ENCODE measurements around the gene CNTN1.

Gene CNTN1

GRCh38 chr12:40770781-40771180, 78.5 kb downstream of the CNTN1 start:
- TF ChIP-seq ZNF274 (IDR thresholded peaks at IDR 0.05; ENCODE audit: low read depth, low read length): no peak
- H3K4me3 ChIP-seq (ENCODE audit: low read length): no peak overlapping the region

DNA sequence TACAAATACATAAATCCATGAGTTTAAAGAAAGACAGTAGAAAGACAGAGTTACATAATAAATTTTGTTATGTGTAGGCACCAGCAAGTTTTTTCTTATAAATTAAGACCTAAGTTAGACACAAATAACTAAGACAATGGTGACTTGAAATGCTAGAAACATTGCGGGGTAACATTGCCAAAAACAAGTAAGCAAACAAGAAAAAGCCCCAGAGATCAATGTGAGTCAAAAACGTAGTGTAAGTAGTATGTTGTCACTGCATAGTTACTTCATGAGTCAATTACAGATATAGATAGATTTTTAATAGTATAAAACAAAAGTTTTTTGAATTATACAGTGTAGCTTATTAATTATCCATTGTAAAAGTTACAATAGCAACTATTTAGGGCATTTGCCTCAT, 83.4 kb downstream of the CNTN1 start:
- no peak for TF ChIP-seq ZNF274 (IDR thresholded peaks at IDR 0.05; ENCODE audit: low read depth, low read length)
- H3K4me3 ChIP-seq (ENCODE audit: low read length): no peak overlapping the region

GRCh38 chr12:40784102-40784501, 91.9 kb downstream of the CNTN1 start:
- no peak for TF ChIP-seq ZNF274 (IDR thresholded peaks at IDR 0.05; ENCODE audit: low read depth, low read length)
- no peak overlapping the region for H3K4me3 ChIP-seq (ENCODE audit: low read length)

DNA sequence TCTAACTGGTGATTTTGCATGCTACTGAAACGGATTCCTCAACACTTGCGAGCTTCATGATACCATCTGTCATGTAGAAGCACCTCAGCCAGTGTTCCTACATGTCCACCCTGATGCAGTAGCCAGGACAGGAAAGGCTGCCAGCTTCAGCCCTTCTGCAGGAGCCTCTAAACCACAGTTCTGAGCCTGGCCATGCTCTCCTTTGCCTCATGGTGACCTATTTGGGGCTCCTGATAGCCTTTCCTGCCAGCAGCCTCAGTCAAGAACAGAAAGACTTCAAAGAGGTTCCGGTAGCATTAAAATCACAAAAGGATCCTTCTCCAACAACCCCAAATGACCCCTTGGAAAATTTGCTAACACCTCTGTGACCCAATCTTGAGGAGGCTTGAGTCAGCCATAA, 96.0 kb downstream of the CNTN1 start:
- no peak overlapping the region for H3K4me3 ChIP-seq (ENCODE audit: low read length)
- TF ChIP-seq ZNF274 (IDR thresholded peaks at IDR 0.05; ENCODE audit: low read depth, low read length): no peak

GRCh38 chr12:40792792-40793386, 100.7 kb downstream of the CNTN1 start:
- H3K4me3 ChIP-seq (ENCODE audit: low read length): no peak overlapping the region
- TF ChIP-seq ZNF274 (IDR thresholded peaks at IDR 0.05; ENCODE audit: low read depth, low read length): no peak

DNA sequence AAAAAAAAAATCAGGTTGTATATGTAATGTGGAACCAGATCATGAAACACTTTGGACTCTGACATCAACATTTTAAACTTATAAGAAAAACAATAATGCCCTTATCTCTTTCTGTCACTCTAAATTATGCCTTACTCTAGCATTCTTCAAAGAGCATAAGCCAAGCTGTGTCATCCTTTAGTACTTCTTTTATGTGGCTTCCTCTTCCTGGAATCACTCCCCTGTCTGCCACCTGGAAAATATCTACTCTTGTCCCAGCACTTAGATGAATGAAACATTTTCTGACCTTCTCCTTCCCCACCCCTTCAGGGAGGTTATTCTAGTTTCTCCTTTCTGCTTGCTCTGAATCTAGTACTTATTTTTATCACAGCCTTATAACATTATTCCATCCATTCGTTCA, 101.2 kb downstream of the CNTN1 start:
- no peak for TF ChIP-seq ZNF274 (IDR thresholded peaks at IDR 0.05; ENCODE audit: low read depth, low read length)
- no peak overlapping the region for H3K4me3 ChIP-seq (ENCODE audit: low read length)

GRCh38 chr12:40794087-40794486, 101.8 kb downstream of the CNTN1 start:
- TF ChIP-seq ZNF274 (IDR thresholded peaks at IDR 0.05; ENCODE audit: low read depth, low read length): no peak
- no peak overlapping the region for H3K4me3 ChIP-seq (ENCODE audit: low read length)

- TF ChIP-seq ZNF274 (IDR thresholded peaks at IDR 0.05; ENCODE audit: low read depth, low read length): no peak
- no peak overlapping the region for H3K4me3 ChIP-seq (ENCODE audit: low read length)
These were observed 108.8 kb downstream of the CNTN1 start for GRCh38 chr12:40801082-40801481.

DNA sequence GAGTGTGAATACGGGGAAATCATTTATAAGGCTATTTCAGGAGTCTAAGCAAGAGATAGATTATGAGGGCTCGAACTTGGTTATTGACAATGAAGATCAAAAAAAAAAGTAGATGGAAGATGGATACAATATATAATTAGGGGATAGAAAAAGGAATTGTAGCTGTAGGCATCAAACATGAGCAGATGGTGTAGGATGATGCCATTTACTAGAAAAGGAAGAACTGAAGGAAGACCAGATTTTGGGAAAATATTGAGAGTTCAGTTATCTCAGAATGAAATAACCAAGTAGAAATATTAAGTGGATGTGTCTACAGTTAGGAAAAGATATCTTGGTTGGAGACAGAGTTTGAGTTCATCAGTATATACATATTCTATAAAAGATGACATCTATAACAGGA, 109.6 kb downstream of the CNTN1 start:
- TF ChIP-seq ZNF274 (IDR thresholded peaks at IDR 0.05; ENCODE audit: low read depth, low read length): no peak
- H3K4me3 ChIP-seq (ENCODE audit: low read length): no peak overlapping the region

DNA sequence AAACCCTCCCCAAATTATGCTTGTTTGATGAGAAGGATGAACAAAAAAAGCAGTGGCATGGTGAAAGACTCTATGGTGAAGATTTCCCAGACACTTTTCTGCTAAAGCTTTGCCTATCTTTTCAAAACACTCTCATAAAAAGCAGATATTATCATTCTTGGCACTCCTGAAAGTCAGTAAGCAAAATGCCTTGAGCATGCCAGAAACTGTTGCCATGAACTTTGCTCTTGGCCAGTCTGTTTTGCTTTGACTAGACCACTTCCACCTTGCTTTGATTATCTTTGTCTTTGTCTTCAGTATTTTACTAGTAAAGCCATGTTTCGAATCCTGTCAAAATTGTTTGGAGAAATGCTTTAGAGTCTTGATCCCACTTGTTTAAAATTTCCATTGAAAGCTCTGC, 110.4 kb downstream of the CNTN1 start:
- TF ChIP-seq ZNF274 (IDR thresholded peaks at IDR 0.05; ENCODE audit: low read depth, low read length): no peak
- H3K4me3 ChIP-seq (ENCODE audit: low read length): no peak overlapping the region

DNA sequence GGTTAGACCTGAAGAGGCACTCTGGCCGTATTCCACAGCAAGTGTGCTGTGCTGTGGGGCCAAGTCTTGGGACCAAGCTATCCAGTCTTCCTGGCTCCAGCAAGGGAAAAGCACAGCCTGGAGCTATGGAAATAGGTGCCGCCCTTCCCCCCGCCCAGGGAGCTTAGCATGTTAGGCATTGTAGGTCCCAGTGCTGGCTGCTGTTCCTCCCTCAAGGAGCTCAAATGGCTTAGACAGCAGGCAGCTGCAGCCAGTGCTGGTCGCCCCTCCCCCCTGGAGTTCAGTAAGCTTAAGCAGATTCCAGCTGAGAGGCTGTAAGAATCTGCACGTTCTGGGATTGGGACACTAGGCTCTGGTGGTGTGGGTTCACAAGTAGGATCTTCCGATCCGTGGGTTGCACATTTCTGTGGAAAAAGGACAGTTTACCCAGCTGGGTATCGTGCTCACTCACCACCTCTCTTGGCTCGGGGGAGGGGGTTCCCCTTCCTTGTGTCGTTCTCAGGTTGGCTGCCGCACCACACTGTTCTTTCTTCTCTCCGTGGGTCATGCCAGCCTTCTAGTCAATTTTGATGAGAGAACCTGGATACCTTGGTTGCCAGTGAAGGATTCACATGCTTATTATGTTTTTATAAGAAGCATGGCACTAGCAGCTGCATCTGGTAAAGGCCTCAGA, 127.3 kb downstream of the CNTN1 start:
- no peak overlapping the region for H3K4me3 ChIP-seq (ENCODE audit: low read length)
- TF ChIP-seq ZNF274 (IDR thresholded peaks at IDR 0.05; ENCODE audit: low read depth, low read length): no peak

- H3K4me3 ChIP-seq (ENCODE audit: low read length): no peak overlapping the region
- TF ChIP-seq ZNF274 (IDR thresholded peaks at IDR 0.05; ENCODE audit: low read depth, low read length): no peak
These were observed 128.7 kb downstream of the CNTN1 start for GRCh38 chr12:40820794-40821484.

- TF ChIP-seq ZNF274 (IDR thresholded peaks at IDR 0.05; ENCODE audit: low read depth, low read length): no peak
- no peak overlapping the region for H3K4me3 ChIP-seq (ENCODE audit: low read length)
These were observed 132.9 kb downstream of the CNTN1 start for GRCh38 chr12:40825156-40825555.

GRCh38 chr12:40827683-40828592, 135.7 kb downstream of the CNTN1 start:
- H3K4me3 ChIP-seq (ENCODE audit: low read length): no peak overlapping the region
- TF ChIP-seq ZNF274 (IDR thresholded peaks at IDR 0.05; ENCODE audit: low read depth, low read length): no peak

Measured in GM08714 (cell line).